K562 (cell line): ENCODE data around the gene HYAL3. TPM values are rescaled to one million over a fixed set of nuclear protein-coding genes. Genes with fewer than 3 reads are reported as not detected.

ENCODE experiments used
- ATAC-seq: fragments of 200-7000 bp; cut with Tn5 transposase; 3 replicates; pipeline ENCODE4 v1.9.1; 2020; ENCODE audit warnings: moderate library complexity
- BruUV-seq: library from RNA; stranded (reverse); fragments of 400-500 nt; replicated peaks from 2 replicates; lab custom pipeline; 2021; lab: Mats Ljungman, UMichigan
- CTCF ChIA-PET: fragments of 300-600 bp; formaldehyde crosslinking; extraction: SDS; loops from one replicate; lab custom pipeline; 2021; ENCODE audit warnings: low intra/inter-chr PET ratio; lab: Yijun Ruan, JAX
- POLR2A ChIA-PET: fragments of 300-600, 350-650 bp; sonication (Branson Sonifier 250); formaldehyde crosslinking; extraction: SDS; loops from one replicate; lab custom pipeline; 2021; ENCODE audit warnings: antibody characterized with exemption, inconsistent platforms; lab: Yijun Ruan, JAX
- DNase-seq, 4 experiments: peaks; one replicate each; pipeline versions ENCODE4 v3.0.0 to v3.0.0-alpha.2; 2011 to 2018; ENCODE audit warnings: low spot score in 3 of 4, mixed read lengths in 3 of 4; ENCODE audit errors: extremely low read depth in 1 of 4
- FAIRE-seq: peaks from 2 replicates; lab custom pipeline; 2011; peaks lifted over from hg19 to GRCh38; lab: Jason Lieb, UNC
- H2AFZ ChIP-seq: 2 replicates; pipeline ENCODE4 v1.6.0; 2011; ENCODE audit warnings: low read depth, low read length, control low read depth, inconsistent platforms
- H3K27ac ChIP-seq: fragments of 200-600 bp; 3 replicates; pipeline ENCODE4 v1.8.0; 2011; ENCODE audit warnings: low read depth, mild to moderate bottlenecking, control low read depth, inconsistent platforms, low read length, moderate library complexity, mixed read lengths; ENCODE audit errors: extremely low read depth
- H3K27me3 ChIP-seq, 2 experiments: fragments of 300-600 bp in 1 of 2; 2 replicates in 1 of 2; 3 replicates in 1 of 2; pipeline versions ENCODE4 v1.6.0 to v1.8.0; 2011; ENCODE audit warnings: inconsistent platforms in 2 of 2, low read length in 2 of 2, mild to moderate bottlenecking in 1 of 2, mixed read lengths in 1 of 2, moderate library complexity in 1 of 2; ENCODE audit not compliant: control insufficient read depth in 2 of 2, insufficient read depth in 2 of 2
- H3K36me3 ChIP-seq: fragments of 300-600 bp; 3 replicates; pipeline ENCODE4 v1.8.0; 2011; ENCODE audit warnings: mild to moderate bottlenecking, low read length, inconsistent platforms; ENCODE audit not compliant: control insufficient read depth, insufficient read depth
- H3K4me1 ChIP-seq, 2 experiments: fragments of 200-600 bp in 1 of 2; replicated peaks in 1 of 2; 2 replicates in 1 of 2; 3 replicates in 1 of 2; pipeline versions ENCODE4 v1.5.1 to v1.8.0; 2011; ENCODE audit warnings: inconsistent platforms in 2 of 2, low read length in 2 of 2, mild to moderate bottlenecking in 1 of 2, mixed read lengths in 1 of 2, moderate library complexity in 1 of 2; ENCODE audit not compliant: control insufficient read depth in 2 of 2, insufficient read depth in 2 of 2
- H3K4me2 ChIP-seq: 2 replicates; pipeline ENCODE4 v1.6.1; 2011; ENCODE audit warnings: low read length, control low read depth, inconsistent platforms, mixed read lengths; ENCODE audit not compliant: insufficient read depth
- H3K4me3 ChIP-seq: fragments of 200-600 bp; sonication (generic), shearing (Covaris generic); 2 replicates; pipeline ENCODE4 v1.5.1; 2016; ENCODE audit warnings: control low read depth, inconsistent platforms
- H3K79me2 ChIP-seq: fragments of 200-600 bp; 3 replicates; pipeline ENCODE4 v1.8.0; 2011; ENCODE audit warnings: low read length, inconsistent platforms; ENCODE audit not compliant: control insufficient read depth, insufficient read depth
- H3K9ac ChIP-seq, 2 experiments: 2 replicates each; pipeline versions ENCODE4 v1.6.0 to v1.6.1; 2011; ENCODE audit warnings: low read depth in 2 of 2, low read length in 2 of 2, control low read depth in 1 of 2, inconsistent platforms in 1 of 2, mild to moderate bottlenecking in 1 of 2, mixed read lengths in 1 of 2; ENCODE audit not compliant: insufficient read depth in 1 of 2
- H3K9me1 ChIP-seq: one replicate; pipeline ENCODE4 v1.6.0; 2011; ENCODE audit warnings: inconsistent platforms, mild to moderate bottlenecking, low read length, moderate library complexity; ENCODE audit not compliant: control insufficient read depth, insufficient read depth
- H3K9me3 ChIP-seq: replicated peaks from 2 replicates; pipeline ENCODE4 v1.5.1; 2011; ENCODE audit warnings: low read depth, low read length, inconsistent platforms; ENCODE audit not compliant: control insufficient read depth, insufficient read depth
- H4K20me1 ChIP-seq: replicated peaks from 2 replicates; pipeline ENCODE4 v1.6.1; 2011; ENCODE audit warnings: low read length, inconsistent platforms, mixed read lengths; ENCODE audit not compliant: control insufficient read depth, insufficient read depth
- CBFA2T2 ChIP-seq: fragments of 450-650 bp; conservative IDR thresholded peaks from 2 replicates; pipeline ENCODE4 v1.6.1; 2017; ENCODE audit warnings: mild to moderate bottlenecking
- CCNT2 ChIP-seq: IDR thresholded peaks from 2 replicates; pipeline ENCODE4 v1.6.1; 2011; ENCODE audit warnings: borderline replicate concordance, low read depth, mild to moderate bottlenecking, moderate library complexity, mixed read lengths, low read length; ENCODE audit not compliant: insufficient read length; ENCODE audit errors: extremely low read depth
- FOSL1 ChIP-seq: fragments of 200-800 bp; sonication (Bioruptor generic); conservative IDR thresholded peaks from 2 replicates; pipeline ENCODE4 v1.6.1; 2016; ENCODE audit warnings: missing genetic modification characterization, missing compliant biosample characterization
- KLF1 ChIP-seq: fragments of 450-650 bp; IDR thresholded peaks from 2 replicates; pipeline ENCODE4 v1.6.1; 2016; ENCODE audit warnings: missing genetic modification characterization, missing compliant biosample characterization
- MEIS2 ChIP-seq: fragments of 450-650 bp; IDR thresholded peaks from 2 replicates; pipeline ENCODE4 v1.6.1; 2014; ENCODE audit warnings: mild to moderate bottlenecking; ENCODE audit not compliant: partially characterized antibody
- MNT ChIP-seq, 2 experiments: fragments of 450-650 bp; conservative IDR thresholded peaks; 2 replicates each; pipeline ENCODE4 v1.6.1; 2017; ENCODE audit warnings: mild to moderate bottlenecking in 2 of 2, moderate library complexity in 2 of 2
- NCOA2 ChIP-seq, 2 experiments: fragments of 450-650 bp; IDR thresholded peaks; 2 replicates each; pipeline ENCODE4 v1.6.1; 2018; ENCODE audit warnings: mild to moderate bottlenecking in 2 of 2, moderate library complexity in 1 of 2; ENCODE audit not compliant: partially characterized antibody in 2 of 2
- NONO ChIP-seq, 2 experiments: fragments of 200-400 bp in 1 of 2; fragments of 450-650 bp in 1 of 2; formaldehyde crosslinking in 1 of 2; IDR thresholded peaks; 2 replicates each; pipeline ENCODE4 v1.6.1; 2017; ENCODE audit warnings: low read depth in 2 of 2, mild to moderate bottlenecking in 2 of 2, moderate library complexity in 2 of 2, low read length in 1 of 2
- RB1 ChIP-seq: fragments of 450-650 bp; IDR thresholded peaks from 2 replicates; pipeline ENCODE4 v1.6.1; 2017; ENCODE audit warnings: low read depth, mild to moderate bottlenecking
- SP1 ChIP-seq: sonication (generic); formaldehyde crosslinking; IDR thresholded peaks from 2 replicates; pipeline ENCODE4 v1.8.1; 2022; ENCODE audit warnings: mild to moderate bottlenecking, missing genetic modification reagents
- SRSF9 ChIP-seq: fragments of 200-400 bp; formaldehyde crosslinking; IDR thresholded peaks from 2 replicates; pipeline ENCODE4 v1.6.1; 2017; ENCODE audit warnings: low read depth, low read length, borderline replicate concordance
- ZFP91 ChIP-seq: sonication (generic); formaldehyde crosslinking; IDR thresholded peaks from 2 replicates; pipeline ENCODE4 v1.8.0; 2022; ENCODE audit warnings: mild to moderate bottlenecking, missing genetic modification reagents
- ZNF699 ChIP-seq: fragments of 250-450 bp; sonication (Bioruptor Pico); IDR thresholded peaks from 2 replicates; pipeline ENCODE4 v1.8.0; 2021; ENCODE audit warnings: mild to moderate bottlenecking, moderate library complexity; ENCODE audit not compliant: insufficient replicate concordance
- WGBS: fragments of 100-300 bp; shearing (Covaris generic); methylation state at CpG from one replicate; pipeline ENCODE4 v1.1.6; 2016; ENCODE audit warnings: low coverage, mixed read lengths; ENCODE audit not compliant: insufficient coverage; ENCODE audit errors: missing lambda C conversion rate; 5-methylcytosine and 5-hydroxymethylcytosine counted together
- in situ Hi-C: fragments of 300-500 bp; cut with MboI; formaldehyde crosslinking; loops from 4 replicates; pipeline ENCODE4 v1.15.0; 2018; ENCODE audit warnings: inconsistent platforms, mixed read lengths
- intact Hi-C: fragments of 100-400 bp; cut with micrococcal nuclease; formaldehyde crosslinking; loops from 2 replicates; pipeline ENCODE4 v1.14.2; 2022
- polyA plus RNA-seq, 8 experiments: library from polyadenylated mRNA; depleted of rRNA in 4 of 8; stranded (reverse) in 5 of 8; unstranded in 3 of 8; fragments of >200 nt; fragmentation: Nextera tagmentation in 2 of 8; fragmentation: Illumina TruSeq in 1 of 8; extraction: Ambion mirVana in 2 of 8; extraction: Trizol in 1 of 8; gene quantifications; 2 replicates each; pipeline versions ENCODE4 v1.2.1 to v1.2.3, GENCODE V29; 2011 to 2014; ENCODE audit warnings: inconsistent platforms in 1 of 8, missing spikeins in 1 of 8
- total RNA-seq, 7 experiments: library from RNA; depleted of rRNA in 6 of 7; stranded (reverse); fragments of >200 nt in 6 of 7; fragmentation: Illumina TruSeq in 2 of 7; extraction: Trizol in 2 of 7; gene quantifications; 2 replicates each; pipeline versions ENCODE4 v1.2.1 to v1.2.3, GENCODE V29; 2011 to 2021; ENCODE audit warnings: low replicate concordance in 1 of 7
- TF ChIP-seq, protein P1 (sequence below): fragments of 250-450 bp; sonication (Bioruptor Pico); IDR thresholded peaks from 2 replicates; pipeline ENCODE4 v1.5.0; 2021; ENCODE audit warnings: mild to moderate bottlenecking, moderate library complexity

The HYAL3 gene
- total and polyA plus RNA-seq, 9 of the 15 experiments (the other 6 are each of a cell fraction or from before 2014, with no cell fraction given), result 0.38 to 9.1 (median 6.8) TPM

DNA sequence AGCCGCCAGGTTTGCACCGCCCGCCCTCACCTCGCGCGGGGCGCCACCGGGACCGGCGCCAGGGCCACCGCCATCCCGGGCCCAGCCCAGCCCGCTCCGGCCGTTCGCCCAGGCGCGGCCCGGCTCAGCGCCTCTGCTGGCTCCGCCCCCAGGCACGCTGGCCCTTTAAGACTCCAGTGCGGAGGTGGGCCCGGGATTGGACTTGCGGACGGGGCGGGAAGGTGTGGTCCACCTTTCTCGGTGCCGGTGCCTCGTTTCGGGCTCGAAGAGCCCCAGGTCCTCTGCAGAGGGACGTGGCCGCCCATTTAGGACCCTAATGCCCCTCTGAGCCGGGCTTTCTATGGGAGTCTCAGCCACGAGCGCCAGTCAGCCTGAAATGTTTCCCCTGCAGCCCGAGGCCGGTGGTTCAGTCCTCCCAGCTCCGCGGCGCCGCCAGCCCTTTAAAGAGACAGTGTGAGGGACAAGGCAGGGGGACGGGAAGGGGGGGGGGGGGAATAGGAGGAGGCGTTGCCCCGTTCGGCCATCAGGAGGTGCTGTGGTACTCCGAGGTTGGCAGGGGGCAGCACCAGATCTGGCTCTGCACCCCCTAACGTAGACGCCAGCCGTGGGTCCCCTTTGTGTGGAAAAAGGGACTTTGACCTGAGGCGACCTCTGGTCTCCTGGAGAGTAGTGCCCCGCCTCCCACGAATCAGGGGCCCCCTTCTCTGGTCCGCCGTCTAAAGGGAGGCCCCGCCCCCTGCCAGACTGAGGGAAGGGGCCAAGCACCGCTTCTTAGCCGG is 22.3 kb upstream of the HYAL3 start:
- FAIRE-seq (peak; percentile 71), ATAC-seq (peak; percentile 90)
- intact Hi-C loops, result no loop called here
- TF ChIP-seq SRSF9 (no peak), ZNF699 (no peak), KLF1 (no peak), FOSL1 (tag) (0 out of 2 replicates have a peak, but pooled peaks have one; percentile 16), SP1 (CRISPR knock-in tag) (peak; percentile 94), MNT (conservative IDR thresholded peaks at IDR 0.05) (peak; percentile 77 to 87), CBFA2T2 (no peak), CCNT2 (peak; percentile 74), NONO (IDR thresholded peaks at IDR 0.05; ENCODE audit: low read depth in 2 of 2, low read length in 1 of 2) (peak in 1 of 2 experiments; percentile 99; a peak in 2 of 4 replicates), NCOA2 (IDR thresholded peaks at IDR 0.05; ENCODE audit: partially characterized antibody in 2 of 2) (peak in 1 of 2 experiments; percentile 97), MEIS2 (no peak), ZFP91 (CRISPR knock-in tag) (peak; percentile 97), RB1 (peak; percentile 48; the same call in 1 of the 2 replicates)
- TF ChIP-seq, protein P1, sequence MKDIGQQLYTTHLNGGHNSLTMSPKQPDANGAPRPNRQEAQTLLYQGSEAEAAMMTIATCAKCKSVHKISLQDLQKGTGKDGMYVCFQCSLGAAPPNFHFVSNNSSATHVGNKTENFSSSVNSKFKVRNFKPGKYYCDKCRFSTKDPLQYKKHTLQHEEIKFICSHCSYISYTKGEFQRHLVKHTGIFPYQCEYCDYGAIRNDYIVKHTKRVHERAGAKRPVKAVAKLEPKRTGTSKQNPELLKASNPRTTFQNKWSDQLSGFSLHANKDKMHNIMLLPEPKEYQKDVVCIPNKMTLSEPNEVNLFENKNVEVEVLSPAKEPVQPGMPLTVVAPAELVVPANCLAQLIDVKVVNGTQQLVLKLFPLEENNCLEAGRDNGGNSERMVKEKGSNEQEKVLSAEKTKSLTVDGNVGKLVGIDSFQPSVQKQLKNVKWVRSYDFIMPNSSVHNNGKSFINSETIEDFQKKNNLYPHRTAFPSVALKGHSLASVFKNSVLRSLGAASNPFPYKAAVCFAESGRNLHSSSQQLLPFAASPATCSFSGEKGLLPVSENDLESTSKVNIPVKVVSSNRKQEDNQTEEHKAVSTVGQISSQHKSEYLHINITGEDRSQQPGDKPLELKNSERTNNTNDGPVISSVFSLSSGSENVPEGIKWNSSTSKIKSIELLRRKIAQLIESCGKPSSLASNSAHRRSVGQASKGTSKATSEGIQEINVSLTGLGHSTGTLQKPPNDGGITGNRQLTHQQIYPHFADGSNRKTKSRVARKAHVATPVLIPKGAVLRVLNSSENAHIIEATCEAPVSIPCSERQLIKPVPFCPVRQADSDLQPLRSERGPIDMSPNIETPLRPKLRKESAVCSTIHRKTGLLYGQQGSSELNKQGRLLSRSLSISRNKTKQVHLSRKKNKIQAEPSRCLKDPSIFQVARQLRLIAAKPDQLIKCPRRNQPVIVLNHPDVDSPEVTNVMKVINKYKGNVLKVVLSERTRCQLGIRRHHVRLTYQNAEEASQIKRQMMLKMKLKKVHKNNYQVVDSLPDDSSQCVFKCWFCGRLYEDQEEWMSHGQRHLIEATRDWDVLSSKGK (CRISPR knock-in tag), result no peak

More for the DNA sequence above, 22.3 kb upstream of the HYAL3 start:
- Histone ChIP-seq H3K4me3 (peak overlapping the region; percentile 81), H4K20me1 (no peaks in the 10 kb centered on the region), H2AFZ (peak overlapping the region; percentile 99), H3K9me1 (no peaks in the 10 kb centered on the region), H3K36me3 (peaks cover 43% of the 10 kb centered on the region; the same call in 2 of the 3 replicates), H3K27me3 (no peaks in the 10 kb centered on the region), H3K9ac (peak overlapping the region; percentile 98), H3K4me2 (peak overlapping the region; percentile 90), H3K4me1 (peaks cover 33 to 75% of the 10 kb centered on the region in 2 experiments), H3K79me2 (peaks cover 22% of the 10 kb centered on the region), H3K27ac (peak overlapping the region; percentile 100), H3K9me3 (no peaks in the 10 kb centered on the region)
- DNase-seq, result peak; percentile 68 to 90 (median 78)
- no TSS peak for BruUV-seq
- ChIA-PET CTCF (no interaction called here), POLR2A (interaction anchor here (1.0 kb wide), 1 partner anchor 18 kb away, joined by 4 read pairs; the partner anchor contains the start of gene HYAL1)
- under 1% methylated on average over 33 of the region's 59 CpGs for WGBS
- in situ Hi-C loops, result no loop called here
